ENCODE data around the gene KIF5A.

Gene KIF5A

GRCh38 chr12:57533108-57533507, 16.7 kb upstream of the KIF5A start:
- no peak for TF ChIP-seq CTCF (IDR thresholded peaks at IDR 0.05; ENCODE audit: unreplicated experiment in 3 of 3)
- no peaks in the 10 kb centered on the region for H3K4me1 Mint-ChIP-seq
- no peak overlapping the region for H3K4me3 Mint-ChIP-seq
- H3K36me3 Mint-ChIP-seq (ENCODE audit: low read depth) = peaks cover 86% of the 10 kb centered on the region
- H3K27ac Mint-ChIP-seq = no peak overlapping the region
- no peaks in the 10 kb centered on the region for H3K9me3 Mint-ChIP-seq
- no peaks in the 10 kb centered on the region for H3K27me3 Mint-ChIP-seq (ENCODE audit: low read depth)

GRCh38 chr12:57534250-57534649, 15.6 kb upstream of the KIF5A start:
- no peaks in the 10 kb centered on the region for H3K27me3 Mint-ChIP-seq (ENCODE audit: low read depth)
- H3K36me3 Mint-ChIP-seq (ENCODE audit: low read depth) = peaks cover 89% of the 10 kb centered on the region
- H3K27ac Mint-ChIP-seq = no peak overlapping the region
- H3K9me3 Mint-ChIP-seq = no peaks in the 10 kb centered on the region
- H3K4me1 Mint-ChIP-seq = no peaks in the 10 kb centered on the region
- TF ChIP-seq CTCF (IDR thresholded peaks at IDR 0.05; ENCODE audit: unreplicated experiment in 3 of 3) = no peak
- H3K4me3 Mint-ChIP-seq = no peak overlapping the region

- Mint-ChIP-seq H3K9me3 (no peaks in the 10 kb centered on the region), H3K36me3 (ENCODE audit: low read depth) (peaks cover 84% of the 10 kb centered on the region), H3K27me3 (ENCODE audit: low read depth) (no peaks in the 10 kb centered on the region), H3K27ac (no peak overlapping the region), H3K4me1 (no peaks in the 10 kb centered on the region), H3K4me3 (no peak overlapping the region)
- TF ChIP-seq CTCF (IDR thresholded peaks at IDR 0.05; ENCODE audit: unreplicated experiment in 3 of 3) = no peak
Measured at GRCh38 chr12:57534991-57535543, 14.8 kb upstream of the KIF5A start.

GRCh38 chr12:57535764-57536596, 13.9 kb upstream of the KIF5A start:
- H3K4me3 Mint-ChIP-seq = no peak overlapping the region
- H3K9me3 Mint-ChIP-seq = no peaks in the 10 kb centered on the region
- peaks cover 2% of the 10 kb centered on the region for H3K4me1 Mint-ChIP-seq

GRCh38 chr12:57536597-57536942, 13.3 kb upstream of the KIF5A start:
- H3K4me3 Mint-ChIP-seq = no peak overlapping the region
- H3K27ac Mint-ChIP-seq = no peak overlapping the region
- H3K4me1 Mint-ChIP-seq = peaks cover 5% of the 10 kb centered on the region
- H3K27me3 Mint-ChIP-seq (ENCODE audit: low read depth) = no peaks in the 10 kb centered on the region
- H3K9me3 Mint-ChIP-seq = no peaks in the 10 kb centered on the region
- no peak for TF ChIP-seq CTCF (IDR thresholded peaks at IDR 0.05; ENCODE audit: unreplicated experiment in 3 of 3)
- peaks cover 80% of the 10 kb centered on the region for H3K36me3 Mint-ChIP-seq (ENCODE audit: low read depth)

More at GRCh38 chr12:57535764-57536596, 13.9 kb upstream of the KIF5A start:
- no peak for TF ChIP-seq CTCF (IDR thresholded peaks at IDR 0.05; ENCODE audit: unreplicated experiment in 3 of 3)
- Mint-ChIP-seq H3K36me3 (ENCODE audit: low read depth) (peaks cover 81% of the 10 kb centered on the region), H3K27me3 (ENCODE audit: low read depth) (no peaks in the 10 kb centered on the region), H3K27ac (no peak overlapping the region)
